OCI-LY3 (cell line): ENCODE data around the gene MS4A15.

ENCODE experiments used
- EZH2phosphoT487 ChIP-seq: fragments of 200-600 bp; shearing (Covaris generic); IDR thresholded peaks from 2 replicates; pipeline ENCODE4 v1.6.1; 2018; ENCODE audit warnings: antibody characterized with exemption, mixed run types, low read depth
- TF ChIP-seq, protein P1 (sequence below): fragments of 200-600, 300-600 bp; sonication (generic); IDR thresholded peaks from 2 replicates; pipeline ENCODE4 v1.5.1; 2014; ENCODE audit warnings: antibody characterized with exemption, low read length, low read depth

DNA sequence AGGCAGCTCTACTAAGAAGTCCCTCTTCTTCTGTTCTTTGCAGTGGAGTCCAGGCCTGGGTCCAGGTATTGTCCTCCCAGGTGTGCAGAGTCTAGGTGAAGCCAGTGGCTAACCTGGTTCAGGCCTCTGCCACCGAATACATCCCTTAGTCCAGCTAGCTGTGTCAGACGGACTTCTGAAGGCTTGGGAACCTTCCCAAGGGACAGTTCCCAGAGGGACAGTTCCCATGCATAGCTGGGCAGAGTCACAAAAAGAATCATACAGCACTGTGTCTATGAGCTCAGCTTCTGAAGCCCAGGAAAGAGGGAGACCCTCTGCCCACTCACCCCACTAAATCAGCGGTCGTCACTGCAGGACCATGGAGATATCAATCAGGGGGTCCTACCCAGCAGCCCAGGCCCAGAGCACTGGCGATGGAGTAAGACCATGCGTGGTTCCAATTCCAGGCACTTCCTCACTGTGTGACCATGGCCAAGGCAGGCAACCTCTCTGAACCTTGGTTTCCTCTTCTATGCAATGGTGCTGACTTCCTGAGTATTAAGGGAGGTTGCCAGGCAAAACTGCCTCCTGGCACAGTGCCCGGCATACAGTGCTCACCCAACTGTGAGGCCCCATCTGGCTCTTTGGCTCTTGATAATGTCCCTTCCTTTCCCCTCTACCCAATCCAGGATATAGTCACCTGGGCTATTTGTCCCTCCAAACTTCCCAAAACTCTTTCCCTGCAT lies 31.9 kb downstream of the MS4A15 start:
- TF ChIP-seq, protein P1, sequence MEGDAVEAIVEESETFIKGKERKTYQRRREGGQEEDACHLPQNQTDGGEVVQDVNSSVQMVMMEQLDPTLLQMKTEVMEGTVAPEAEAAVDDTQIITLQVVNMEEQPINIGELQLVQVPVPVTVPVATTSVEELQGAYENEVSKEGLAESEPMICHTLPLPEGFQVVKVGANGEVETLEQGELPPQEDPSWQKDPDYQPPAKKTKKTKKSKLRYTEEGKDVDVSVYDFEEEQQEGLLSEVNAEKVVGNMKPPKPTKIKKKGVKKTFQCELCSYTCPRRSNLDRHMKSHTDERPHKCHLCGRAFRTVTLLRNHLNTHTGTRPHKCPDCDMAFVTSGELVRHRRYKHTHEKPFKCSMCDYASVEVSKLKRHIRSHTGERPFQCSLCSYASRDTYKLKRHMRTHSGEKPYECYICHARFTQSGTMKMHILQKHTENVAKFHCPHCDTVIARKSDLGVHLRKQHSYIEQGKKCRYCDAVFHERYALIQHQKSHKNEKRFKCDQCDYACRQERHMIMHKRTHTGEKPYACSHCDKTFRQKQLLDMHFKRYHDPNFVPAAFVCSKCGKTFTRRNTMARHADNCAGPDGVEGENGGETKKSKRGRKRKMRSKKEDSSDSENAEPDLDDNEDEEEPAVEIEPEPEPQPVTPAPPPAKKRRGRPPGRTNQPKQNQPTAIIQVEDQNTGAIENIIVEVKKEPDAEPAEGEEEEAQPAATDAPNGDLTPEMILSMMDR = no peak
- no peak for TF ChIP-seq EZH2phosphoT487
